HepG2 (cell line): ENCODE results near the gene NR2F1.

Source experiments
- ARNT ChIP-seq: fragments of 450-650 bp; IDR thresholded peaks from 2 replicates; pipeline ENCODE4 v1.6.1; 2017
- GATAD1 ChIP-seq: IDR thresholded peaks from 2 replicates; pipeline ENCODE4 v1.6.1; 2016; ENCODE audit warnings: missing genetic modification reagents, missing compliant biosample characterization
- SP1 ChIP-seq, 2 experiments: fragments of 450-650 bp in 1 of 2; sonication (generic) in 1 of 2; formaldehyde crosslinking in 1 of 2; IDR thresholded peaks; 2 replicates each; pipeline versions ENCODE4 v1.4.0 to v1.6.1; 2016 to 2020; ENCODE audit warnings: missing genetic modification reagents in 1 of 2
- U2AF1 ChIP-seq: fragments of 200-400 bp; formaldehyde crosslinking; optimal IDR thresholded peaks from 2 replicates; pipeline ENCODE3; 2017; ENCODE audit warnings: mild to moderate bottlenecking, low read depth, low read length
- ZNF138 ChIP-seq: sonication (generic); formaldehyde crosslinking; IDR thresholded peaks from 2 replicates; pipeline ENCODE4 v1.5.0; 2020; ENCODE audit warnings: mild to moderate bottlenecking, low read depth, missing genetic modification reagents
- ZNF232 ChIP-seq: sonication (generic); formaldehyde crosslinking; IDR thresholded peaks from 2 replicates; pipeline ENCODE4 v1.4.0; 2020; ENCODE audit warnings: missing genetic modification reagents, borderline replicate concordance
- ZNF761 ChIP-seq: sonication (generic); formaldehyde crosslinking; conservative IDR thresholded peaks from 2 replicates; pipeline ENCODE4 v1.4.0; 2020; ENCODE audit warnings: mild to moderate bottlenecking, missing genetic modification reagents
- TF ChIP-seq, protein P1 (sequence below): IDR thresholded peaks from 2 replicates; pipeline ENCODE4 v1.6.1; 2012; ENCODE audit warnings: low read length, improper control_type of control experiment
- TF ChIP-seq, protein P2 (sequence below): sonication (generic); formaldehyde crosslinking; IDR thresholded peaks from 2 replicates; pipeline ENCODE4 v1.5.0; 2020; ENCODE audit warnings: mild to moderate bottlenecking, missing genetic modification reagents, moderate library complexity
- TF ChIP-seq, protein P3 (sequence below): sonication (generic); formaldehyde crosslinking; IDR thresholded peaks from 2 replicates; pipeline ENCODE4 v1.8.0; 2022; ENCODE audit warnings: missing genetic modification reagents, mild to moderate bottlenecking, inconsistent platforms, borderline replicate concordance
- TF ChIP-seq, protein P4 (sequence below): sonication (generic); formaldehyde crosslinking; IDR thresholded peaks from 2 replicates; pipeline ENCODE4 v1.8.1; 2023; ENCODE audit warnings: missing genetic modification reagents, inconsistent platforms, borderline replicate concordance
- TF ChIP-seq, protein P5 (sequence below): sonication (generic); formaldehyde crosslinking; IDR thresholded peaks from 2 replicates; pipeline ENCODE4 v1.5.0; 2020; ENCODE audit warnings: missing genetic modification reagents
- TF ChIP-seq, protein P6 (sequence below): sonication (generic); formaldehyde crosslinking; IDR thresholded peaks from 2 replicates; pipeline ENCODE4 v1.4.0; 2020; ENCODE audit warnings: missing genetic modification reagents, borderline replicate concordance

DNA sequence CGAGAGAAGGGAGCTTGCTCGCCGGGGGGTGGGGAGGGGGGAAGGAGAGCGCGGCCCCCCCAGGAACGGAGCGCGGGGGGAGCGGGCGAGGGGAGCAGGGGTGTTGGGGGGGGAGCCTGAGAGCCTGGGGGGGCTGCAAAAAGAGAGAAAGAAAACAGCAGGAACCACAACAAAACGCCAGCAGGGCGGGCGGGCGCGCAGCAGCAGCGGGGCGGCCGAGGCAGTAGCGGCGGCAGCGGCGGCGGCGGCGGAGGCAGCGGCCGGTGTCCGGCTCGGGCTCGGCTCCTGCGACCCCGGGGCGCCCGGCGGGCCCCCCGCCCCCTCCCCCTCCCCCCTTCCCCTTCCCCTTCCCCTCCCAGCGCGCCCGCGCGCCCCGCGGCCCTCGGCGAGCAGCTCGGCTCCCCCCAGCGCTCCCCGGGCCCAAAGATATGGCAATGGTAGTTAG, 1.6 kb downstream of the NR2F1 start:
- TF ChIP-seq GATAD1 (CRISPR knock-in tag) (no peak), ARNT (no peak), U2AF1 (no peak), ZNF761 (CRISPR knock-in tag) (no peak), ZNF138 (CRISPR knock-in tag) (no peak), SP1 (IDR thresholded peaks at IDR 0.05) (no peak), SP1 (CRISPR knock-in tag; IDR thresholded peaks at IDR 0.05) (no peak), ZNF232 (CRISPR knock-in tag) (no peak)
- TF ChIP-seq, protein P1, sequence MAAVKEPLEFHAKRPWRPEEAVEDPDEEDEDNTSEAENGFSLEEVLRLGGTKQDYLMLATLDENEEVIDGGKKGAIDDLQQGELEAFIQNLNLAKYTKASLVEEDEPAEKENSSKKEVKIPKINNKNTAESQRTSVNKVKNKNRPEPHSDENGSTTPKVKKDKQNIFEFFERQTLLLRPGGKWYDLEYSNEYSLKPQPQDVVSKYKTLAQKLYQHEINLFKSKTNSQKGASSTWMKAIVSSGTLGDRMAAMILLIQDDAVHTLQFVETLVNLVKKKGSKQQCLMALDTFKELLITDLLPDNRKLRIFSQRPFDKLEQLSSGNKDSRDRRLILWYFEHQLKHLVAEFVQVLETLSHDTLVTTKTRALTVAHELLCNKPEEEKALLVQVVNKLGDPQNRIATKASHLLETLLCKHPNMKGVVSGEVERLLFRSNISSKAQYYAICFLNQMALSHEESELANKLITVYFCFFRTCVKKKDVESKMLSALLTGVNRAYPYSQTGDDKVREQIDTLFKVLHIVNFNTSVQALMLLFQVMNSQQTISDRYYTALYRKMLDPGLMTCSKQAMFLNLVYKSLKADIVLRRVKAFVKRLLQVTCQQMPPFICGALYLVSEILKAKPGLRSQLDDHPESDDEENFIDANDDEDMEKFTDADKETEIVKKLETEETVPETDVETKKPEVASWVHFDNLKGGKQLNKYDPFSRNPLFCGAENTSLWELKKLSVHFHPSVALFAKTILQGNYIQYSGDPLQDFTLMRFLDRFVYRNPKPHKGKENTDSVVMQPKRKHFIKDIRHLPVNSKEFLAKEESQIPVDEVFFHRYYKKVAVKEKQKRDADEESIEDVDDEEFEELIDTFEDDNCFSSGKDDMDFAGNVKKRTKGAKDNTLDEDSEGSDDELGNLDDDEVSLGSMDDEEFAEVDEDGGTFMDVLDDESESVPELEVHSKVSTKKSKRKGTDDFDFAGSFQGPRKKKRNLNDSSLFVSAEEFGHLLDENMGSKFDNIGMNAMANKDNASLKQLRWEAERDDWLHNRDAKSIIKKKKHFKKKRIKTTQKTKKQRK = no peak
- TF ChIP-seq, protein P2, sequence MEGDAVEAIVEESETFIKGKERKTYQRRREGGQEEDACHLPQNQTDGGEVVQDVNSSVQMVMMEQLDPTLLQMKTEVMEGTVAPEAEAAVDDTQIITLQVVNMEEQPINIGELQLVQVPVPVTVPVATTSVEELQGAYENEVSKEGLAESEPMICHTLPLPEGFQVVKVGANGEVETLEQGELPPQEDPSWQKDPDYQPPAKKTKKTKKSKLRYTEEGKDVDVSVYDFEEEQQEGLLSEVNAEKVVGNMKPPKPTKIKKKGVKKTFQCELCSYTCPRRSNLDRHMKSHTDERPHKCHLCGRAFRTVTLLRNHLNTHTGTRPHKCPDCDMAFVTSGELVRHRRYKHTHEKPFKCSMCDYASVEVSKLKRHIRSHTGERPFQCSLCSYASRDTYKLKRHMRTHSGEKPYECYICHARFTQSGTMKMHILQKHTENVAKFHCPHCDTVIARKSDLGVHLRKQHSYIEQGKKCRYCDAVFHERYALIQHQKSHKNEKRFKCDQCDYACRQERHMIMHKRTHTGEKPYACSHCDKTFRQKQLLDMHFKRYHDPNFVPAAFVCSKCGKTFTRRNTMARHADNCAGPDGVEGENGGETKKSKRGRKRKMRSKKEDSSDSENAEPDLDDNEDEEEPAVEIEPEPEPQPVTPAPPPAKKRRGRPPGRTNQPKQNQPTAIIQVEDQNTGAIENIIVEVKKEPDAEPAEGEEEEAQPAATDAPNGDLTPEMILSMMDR (CRISPR knock-in tag) = no peak
- TF ChIP-seq, protein P3, sequence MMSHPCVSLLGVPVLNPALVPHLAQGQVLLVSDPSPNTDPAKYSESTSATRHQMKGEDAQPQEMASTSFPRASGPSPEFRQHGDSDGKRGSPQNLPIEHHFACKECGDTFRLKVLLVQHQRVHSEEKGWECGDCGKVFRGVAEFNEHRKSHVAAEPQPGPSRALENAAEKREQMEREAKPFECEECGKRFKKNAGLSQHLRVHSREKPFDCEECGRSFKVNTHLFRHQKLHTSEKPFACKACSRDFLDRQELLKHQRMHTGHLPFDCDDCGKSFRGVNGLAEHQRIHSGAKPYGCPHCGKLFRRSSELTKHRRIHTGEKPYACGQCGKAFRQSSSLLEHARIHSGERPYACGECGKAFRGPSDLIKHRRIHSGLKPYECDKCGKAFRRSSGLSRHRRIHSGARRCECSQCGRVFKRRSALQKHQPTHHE (CRISPR knock-in tag) = no peak
- TF ChIP-seq, protein P4, sequence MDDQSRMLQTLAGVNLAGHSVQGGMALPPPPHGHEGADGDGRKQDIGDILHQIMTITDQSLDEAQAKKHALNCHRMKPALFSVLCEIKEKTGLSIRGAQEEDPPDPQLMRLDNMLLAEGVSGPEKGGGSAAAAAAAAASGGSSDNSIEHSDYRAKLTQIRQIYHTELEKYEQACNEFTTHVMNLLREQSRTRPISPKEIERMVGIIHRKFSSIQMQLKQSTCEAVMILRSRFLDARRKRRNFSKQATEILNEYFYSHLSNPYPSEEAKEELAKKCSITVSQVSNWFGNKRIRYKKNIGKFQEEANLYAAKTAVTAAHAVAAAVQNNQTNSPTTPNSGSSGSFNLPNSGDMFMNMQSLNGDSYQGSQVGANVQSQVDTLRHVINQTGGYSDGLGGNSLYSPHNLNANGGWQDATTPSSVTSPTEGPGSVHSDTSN (CRISPR knock-in tag) = no peak
- TF ChIP-seq, protein P5, sequence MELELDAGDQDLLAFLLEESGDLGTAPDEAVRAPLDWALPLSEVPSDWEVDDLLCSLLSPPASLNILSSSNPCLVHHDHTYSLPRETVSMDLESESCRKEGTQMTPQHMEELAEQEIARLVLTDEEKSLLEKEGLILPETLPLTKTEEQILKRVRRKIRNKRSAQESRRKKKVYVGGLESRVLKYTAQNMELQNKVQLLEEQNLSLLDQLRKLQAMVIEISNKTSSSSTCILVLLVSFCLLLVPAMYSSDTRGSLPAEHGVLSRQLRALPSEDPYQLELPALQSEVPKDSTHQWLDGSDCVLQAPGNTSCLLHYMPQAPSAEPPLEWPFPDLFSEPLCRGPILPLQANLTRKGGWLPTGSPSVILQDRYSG (CRISPR knock-in tag) = no peak
- TF ChIP-seq, protein P6, sequence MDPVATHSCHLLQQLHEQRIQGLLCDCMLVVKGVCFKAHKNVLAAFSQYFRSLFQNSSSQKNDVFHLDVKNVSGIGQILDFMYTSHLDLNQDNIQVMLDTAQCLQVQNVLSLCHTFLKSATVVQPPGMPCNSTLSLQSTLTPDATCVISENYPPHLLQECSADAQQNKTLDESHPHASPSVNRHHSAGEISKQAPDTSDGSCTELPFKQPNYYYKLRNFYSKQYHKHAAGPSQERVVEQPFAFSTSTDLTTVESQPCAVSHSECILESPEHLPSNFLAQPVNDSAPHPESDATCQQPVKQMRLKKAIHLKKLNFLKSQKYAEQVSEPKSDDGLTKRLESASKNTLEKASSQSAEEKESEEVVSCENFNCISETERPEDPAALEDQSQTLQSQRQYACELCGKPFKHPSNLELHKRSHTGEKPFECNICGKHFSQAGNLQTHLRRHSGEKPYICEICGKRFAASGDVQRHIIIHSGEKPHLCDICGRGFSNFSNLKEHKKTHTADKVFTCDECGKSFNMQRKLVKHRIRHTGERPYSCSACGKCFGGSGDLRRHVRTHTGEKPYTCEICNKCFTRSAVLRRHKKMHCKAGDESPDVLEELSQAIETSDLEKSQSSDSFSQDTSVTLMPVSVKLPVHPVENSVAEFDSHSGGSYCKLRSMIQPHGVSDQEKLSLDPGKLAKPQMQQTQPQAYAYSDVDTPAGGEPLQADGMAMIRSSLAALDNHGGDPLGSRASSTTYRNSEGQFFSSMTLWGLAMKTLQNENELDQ = no peak
